ENCODE data around the gene ARHGAP31.

DNA sequence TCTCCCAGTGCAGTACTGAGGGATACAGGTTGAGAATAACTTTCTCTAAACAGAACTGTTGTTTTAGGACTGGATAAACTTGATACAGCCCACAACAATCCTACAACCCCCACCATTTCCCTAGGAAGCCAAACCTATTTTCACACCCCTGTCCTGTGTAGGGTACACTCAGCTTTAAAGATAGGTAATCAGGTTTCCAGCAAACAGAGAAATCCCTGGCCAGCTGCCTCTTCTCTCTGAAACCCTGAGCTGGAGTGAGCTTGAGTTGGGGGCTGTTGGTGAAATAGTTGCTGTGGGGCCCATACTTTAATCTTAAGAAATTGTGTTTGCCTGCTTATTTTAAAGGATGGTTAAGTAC, 22.1 kb downstream of the ARHGAP31 start:
- TF ChIP-seq, protein P1, sequence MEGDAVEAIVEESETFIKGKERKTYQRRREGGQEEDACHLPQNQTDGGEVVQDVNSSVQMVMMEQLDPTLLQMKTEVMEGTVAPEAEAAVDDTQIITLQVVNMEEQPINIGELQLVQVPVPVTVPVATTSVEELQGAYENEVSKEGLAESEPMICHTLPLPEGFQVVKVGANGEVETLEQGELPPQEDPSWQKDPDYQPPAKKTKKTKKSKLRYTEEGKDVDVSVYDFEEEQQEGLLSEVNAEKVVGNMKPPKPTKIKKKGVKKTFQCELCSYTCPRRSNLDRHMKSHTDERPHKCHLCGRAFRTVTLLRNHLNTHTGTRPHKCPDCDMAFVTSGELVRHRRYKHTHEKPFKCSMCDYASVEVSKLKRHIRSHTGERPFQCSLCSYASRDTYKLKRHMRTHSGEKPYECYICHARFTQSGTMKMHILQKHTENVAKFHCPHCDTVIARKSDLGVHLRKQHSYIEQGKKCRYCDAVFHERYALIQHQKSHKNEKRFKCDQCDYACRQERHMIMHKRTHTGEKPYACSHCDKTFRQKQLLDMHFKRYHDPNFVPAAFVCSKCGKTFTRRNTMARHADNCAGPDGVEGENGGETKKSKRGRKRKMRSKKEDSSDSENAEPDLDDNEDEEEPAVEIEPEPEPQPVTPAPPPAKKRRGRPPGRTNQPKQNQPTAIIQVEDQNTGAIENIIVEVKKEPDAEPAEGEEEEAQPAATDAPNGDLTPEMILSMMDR (conservative IDR thresholded peaks at IDR 0.05; ENCODE audit: low read depth in 2 of 2): no peak
- TF ChIP-seq EZH2phosphoT487 (IDR thresholded peaks at IDR 0.05; ENCODE audit: unreplicated experiment) (no peak), ETS1 (IDR thresholded peaks at IDR 0.05) (no peak), POLR2AphosphoS5 (IDR thresholded peaks at IDR 0.05; ENCODE audit: low read depth) (no peak), EZH2 (IDR thresholded peaks at IDR 0.05; ENCODE audit: low read depth, unreplicated experiment) (no peak)

Data from GM23338 (cell line).